ENCODE data around the gene MORC1.

The MORC1 gene

DNA sequence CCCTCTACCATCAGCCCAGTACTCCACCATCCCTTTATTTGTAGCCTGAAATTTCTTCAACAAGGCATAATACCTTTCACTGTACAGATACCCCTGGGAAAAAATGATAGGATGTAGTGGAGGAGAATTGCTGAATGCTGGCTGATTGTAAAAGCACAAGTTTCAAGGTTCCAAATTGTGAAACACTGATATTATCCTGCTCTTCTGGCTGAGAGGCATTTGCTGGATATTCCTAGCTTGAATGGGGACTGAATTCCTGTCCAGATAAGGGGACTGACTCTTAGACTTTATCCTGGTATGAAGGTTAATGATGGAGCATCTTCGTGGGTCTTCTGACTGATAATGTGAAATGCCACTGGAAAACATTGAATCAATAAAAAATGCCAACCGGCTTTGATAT lies 9.6 kb upstream of the MORC1 start:
- Mint-ChIP-seq H3K36me3 (ENCODE audit: low read depth) (no peaks in the 10 kb centered on the region), H3K4me1 (ENCODE audit: low read depth) (no peaks in the 10 kb centered on the region), H3K4me3 (no peak overlapping the region), H3K27ac (no peak overlapping the region), H3K9me3 (no peaks in the 10 kb centered on the region), H3K27me3 (ENCODE audit: low read depth) (no peaks in the 10 kb centered on the region)

DNA sequence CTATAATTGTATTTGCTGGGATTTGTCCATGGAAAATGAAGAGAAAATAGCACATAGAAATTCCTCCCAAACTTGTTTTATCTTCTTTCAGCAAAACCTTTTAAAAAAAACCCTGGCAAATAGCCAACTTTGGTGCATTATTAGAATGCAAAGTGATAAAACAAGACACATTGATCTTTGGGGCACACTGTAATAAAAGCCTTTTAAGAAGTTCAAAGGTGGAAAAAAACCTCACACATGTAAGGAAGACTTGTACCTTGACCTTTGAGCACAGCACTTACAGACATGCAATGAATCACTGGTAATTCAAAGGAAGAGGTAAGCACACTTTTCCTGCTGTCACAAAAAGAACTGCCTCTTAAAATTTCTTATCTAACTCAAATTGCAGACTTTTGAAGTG lies 8.0 kb upstream of the MORC1 start:
- Mint-ChIP-seq H3K36me3 (ENCODE audit: low read depth) (no peaks in the 10 kb centered on the region), H3K4me3 (no peak overlapping the region), H3K4me1 (ENCODE audit: low read depth) (no peaks in the 10 kb centered on the region), H3K27ac (no peak overlapping the region), H3K27me3 (ENCODE audit: low read depth) (no peaks in the 10 kb centered on the region), H3K9me3 (no peaks in the 10 kb centered on the region)

- Mint-ChIP-seq H3K4me3 (no peak overlapping the region), H3K27ac (no peak overlapping the region), H3K36me3 (ENCODE audit: low read depth) (no peaks in the 10 kb centered on the region)
Observed at GRCh38 chr3:109122690-109123089, 4.8 kb upstream of the MORC1 start.

GRCh38 chr3:109118584-109118983 lies 650 bp upstream of the MORC1 start:
- no peaks in the 10 kb centered on the region for H3K4me1 Mint-ChIP-seq (ENCODE audit: low read depth)
- H3K9me3 Mint-ChIP-seq: no peaks in the 10 kb centered on the region
- no peak overlapping the region for H3K4me3 Mint-ChIP-seq
- no peaks in the 10 kb centered on the region for H3K36me3 Mint-ChIP-seq (ENCODE audit: low read depth)
- no peak overlapping the region for H3K27ac Mint-ChIP-seq
- peaks cover 8% of the 10 kb centered on the region for H3K27me3 Mint-ChIP-seq (ENCODE audit: low read depth)

More at GRCh38 chr3:109122690-109123089, 4.8 kb upstream of the MORC1 start:
- Mint-ChIP-seq H3K9me3 (no peaks in the 10 kb centered on the region), H3K4me1 (ENCODE audit: low read depth) (no peaks in the 10 kb centered on the region), H3K27me3 (ENCODE audit: low read depth) (no peaks in the 10 kb centered on the region)

DNA sequence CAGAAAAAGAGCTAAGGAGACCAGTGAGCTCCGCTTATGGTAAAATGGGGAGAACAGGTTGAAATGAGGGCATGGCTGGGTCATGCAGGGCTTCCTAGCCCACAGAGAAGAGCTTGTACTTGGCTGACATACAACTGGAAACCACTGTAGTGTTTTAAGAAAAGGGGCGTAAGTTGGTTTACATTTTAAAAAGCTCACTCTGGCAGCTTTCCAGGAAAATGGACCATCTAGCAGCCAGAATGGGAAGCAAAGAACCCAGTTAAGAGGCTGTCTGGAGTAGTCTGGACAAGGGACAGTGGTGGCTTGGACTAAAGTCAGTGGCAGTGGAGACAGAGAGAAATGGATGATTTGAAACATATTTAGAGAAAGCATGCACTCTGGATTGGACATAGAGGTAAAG lies 1.9 kb downstream of the MORC1 start:
- Mint-ChIP-seq H3K27ac (no peak overlapping the region), H3K9me3 (no peaks in the 10 kb centered on the region), H3K27me3 (ENCODE audit: low read depth) (peaks cover 8% of the 10 kb centered on the region), H3K4me3 (no peak overlapping the region), H3K36me3 (ENCODE audit: low read depth) (no peaks in the 10 kb centered on the region), H3K4me1 (ENCODE audit: low read depth) (no peaks in the 10 kb centered on the region)

DNA sequence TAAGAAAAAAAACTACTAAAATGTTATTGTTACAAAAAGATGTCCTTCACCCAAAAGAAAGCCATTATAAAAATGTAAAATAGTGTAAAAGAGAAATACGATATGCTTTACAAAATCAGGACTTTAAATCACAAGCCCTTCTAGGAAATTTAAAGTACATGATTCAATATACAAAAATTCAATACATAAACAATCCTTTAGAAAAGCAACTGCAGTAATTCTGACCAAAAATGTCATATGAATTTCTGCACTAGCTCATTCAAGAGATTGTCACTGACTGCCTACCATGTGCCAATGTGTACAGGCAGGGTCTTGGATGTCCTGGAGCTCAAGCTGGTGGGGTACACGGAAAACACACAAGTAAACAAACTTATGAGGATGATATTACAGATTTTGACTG lies 2.5 kb downstream of the MORC1 start:
- no peak overlapping the region for H3K4me3 Mint-ChIP-seq
- no peak overlapping the region for H3K27ac Mint-ChIP-seq
- no peaks in the 10 kb centered on the region for H3K36me3 Mint-ChIP-seq (ENCODE audit: low read depth)
- H3K9me3 Mint-ChIP-seq: no peaks in the 10 kb centered on the region
- peaks cover 8% of the 10 kb centered on the region for H3K27me3 Mint-ChIP-seq (ENCODE audit: low read depth)
- H3K4me1 Mint-ChIP-seq (ENCODE audit: low read depth): no peaks in the 10 kb centered on the region

- no peaks in the 10 kb centered on the region for H3K9me3 Mint-ChIP-seq
- H3K27me3 Mint-ChIP-seq (ENCODE audit: low read depth): peaks cover 8% of the 10 kb centered on the region
- H3K4me3 Mint-ChIP-seq: no peak overlapping the region
- H3K36me3 Mint-ChIP-seq (ENCODE audit: low read depth): no peaks in the 10 kb centered on the region
- H3K4me1 Mint-ChIP-seq (ENCODE audit: low read depth): no peaks in the 10 kb centered on the region
- H3K27ac Mint-ChIP-seq: no peak overlapping the region
Observed at GRCh38 chr3:109114746-109115145, 3.2 kb downstream of the MORC1 start.

DNA sequence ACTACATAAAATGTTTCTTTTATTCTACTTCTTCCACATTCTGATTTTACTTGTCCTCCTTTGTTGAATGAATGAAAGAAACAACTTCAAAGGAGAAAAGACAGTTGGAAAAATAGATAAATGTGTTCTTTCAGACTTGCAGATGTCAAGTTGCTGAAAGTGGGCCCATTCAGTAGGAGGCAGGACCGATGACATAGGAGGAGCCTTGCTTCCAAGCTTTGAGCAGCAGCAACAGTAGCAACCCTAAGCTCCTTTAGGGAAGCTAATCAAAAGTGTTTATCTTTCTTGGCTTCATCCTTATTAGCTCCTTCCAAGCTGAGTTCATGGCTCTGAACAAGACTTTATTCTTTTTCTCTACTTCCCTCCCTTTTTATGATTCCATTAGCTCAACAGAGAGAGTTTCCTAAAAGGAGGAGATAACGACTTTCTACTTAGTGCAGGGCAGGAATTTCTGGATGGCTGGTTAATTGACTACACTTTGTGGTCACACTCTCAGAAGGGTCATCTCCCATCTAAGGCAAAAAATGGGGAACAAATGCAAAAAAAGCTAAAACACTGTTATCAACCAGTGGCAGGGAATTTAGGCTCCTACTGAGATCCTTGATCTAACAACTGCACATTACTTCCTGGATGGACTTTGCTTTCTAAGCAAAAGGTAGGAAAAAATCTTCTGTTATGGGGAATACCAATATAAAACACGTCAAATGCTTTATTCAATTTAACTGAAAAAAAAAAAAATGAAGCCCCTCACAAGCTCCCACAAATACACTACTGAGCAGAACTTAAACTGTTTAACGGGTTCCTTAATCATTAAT lies 4.8 kb downstream of the MORC1 start:
- no peaks in the 10 kb centered on the region for H3K4me1 Mint-ChIP-seq (ENCODE audit: low read depth)
- H3K9me3 Mint-ChIP-seq: no peaks in the 10 kb centered on the region
- H3K4me3 Mint-ChIP-seq: no peak overlapping the region
- no peaks in the 10 kb centered on the region for H3K36me3 Mint-ChIP-seq (ENCODE audit: low read depth)
- H3K27ac Mint-ChIP-seq: no peak overlapping the region
- H3K27me3 Mint-ChIP-seq (ENCODE audit: low read depth): peaks cover 8% of the 10 kb centered on the region

GRCh38 chr3:109109574-109109973 lies 8.4 kb downstream of the MORC1 start:
- Mint-ChIP-seq H3K4me1 (ENCODE audit: low read depth) (no peaks in the 10 kb centered on the region), H3K27me3 (ENCODE audit: low read depth) (peaks cover 10% of the 10 kb centered on the region), H3K36me3 (ENCODE audit: low read depth) (no peaks in the 10 kb centered on the region), H3K9me3 (no peaks in the 10 kb centered on the region), H3K4me3 (no peak overlapping the region), H3K27ac (no peak overlapping the region)

DNA sequence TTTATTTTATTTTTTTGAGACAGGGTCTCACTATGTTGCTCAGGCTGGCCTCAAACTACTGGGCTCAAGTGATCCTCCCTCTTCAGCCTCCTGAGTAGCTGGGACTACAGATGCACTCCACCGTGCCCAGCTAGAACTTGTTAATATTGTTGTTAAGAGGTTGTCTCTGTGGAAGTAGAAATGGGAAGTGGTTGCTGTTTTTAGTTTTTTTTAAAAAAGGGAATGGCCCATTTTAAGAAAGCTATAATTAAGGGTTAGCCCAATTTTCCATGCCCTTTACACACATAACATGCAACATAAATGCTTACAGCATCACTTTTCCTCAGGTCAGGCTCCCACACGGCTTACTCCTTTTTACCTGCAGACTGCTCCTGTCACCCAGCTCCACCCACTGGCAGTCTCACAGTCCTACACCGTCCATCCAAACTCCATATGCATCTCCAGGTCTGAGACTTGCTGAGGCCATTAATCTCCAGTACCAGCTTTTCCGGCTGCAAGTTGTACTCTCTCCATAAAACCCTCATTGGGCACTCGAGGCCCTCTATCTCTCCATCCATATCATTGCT lies 19.8 kb downstream of the MORC1 start:
- H3K27ac Mint-ChIP-seq: no peak overlapping the region
- no peak overlapping the region for H3K4me3 Mint-ChIP-seq
- H3K9me3 Mint-ChIP-seq: no peaks in the 10 kb centered on the region
- peaks cover 15% of the 10 kb centered on the region for H3K27me3 Mint-ChIP-seq (ENCODE audit: low read depth)
- H3K36me3 Mint-ChIP-seq (ENCODE audit: low read depth): no peaks in the 10 kb centered on the region
- no peaks in the 10 kb centered on the region for H3K4me1 Mint-ChIP-seq (ENCODE audit: low read depth)

DNA sequence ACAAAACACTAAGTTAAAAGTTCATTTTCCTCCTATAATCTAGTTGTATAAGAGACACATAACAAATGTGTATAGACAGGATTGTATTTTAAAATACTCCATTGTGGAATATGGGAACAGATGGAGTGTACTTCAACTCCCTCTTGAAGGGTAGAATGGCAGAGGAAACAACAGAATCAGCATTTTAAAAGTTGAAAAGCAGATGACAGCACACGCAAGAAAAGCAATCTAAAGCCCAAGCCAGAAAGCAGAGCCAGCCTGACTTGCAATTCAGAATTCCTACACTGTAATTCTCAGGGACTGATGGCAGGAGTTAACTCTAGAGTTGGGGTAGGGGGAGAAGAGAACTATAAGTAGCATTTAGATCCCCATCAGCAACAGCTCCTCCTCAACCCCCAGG lies 22.8 kb downstream of the MORC1 start:
- no peaks in the 10 kb centered on the region for H3K9me3 Mint-ChIP-seq
- no peaks in the 10 kb centered on the region for H3K4me1 Mint-ChIP-seq (ENCODE audit: low read depth)
- no peak overlapping the region for H3K4me3 Mint-ChIP-seq
- H3K27ac Mint-ChIP-seq: no peak overlapping the region
- no peaks in the 10 kb centered on the region for H3K36me3 Mint-ChIP-seq (ENCODE audit: low read depth)
- H3K27me3 Mint-ChIP-seq (ENCODE audit: low read depth): peaks cover 19% of the 10 kb centered on the region

DNA sequence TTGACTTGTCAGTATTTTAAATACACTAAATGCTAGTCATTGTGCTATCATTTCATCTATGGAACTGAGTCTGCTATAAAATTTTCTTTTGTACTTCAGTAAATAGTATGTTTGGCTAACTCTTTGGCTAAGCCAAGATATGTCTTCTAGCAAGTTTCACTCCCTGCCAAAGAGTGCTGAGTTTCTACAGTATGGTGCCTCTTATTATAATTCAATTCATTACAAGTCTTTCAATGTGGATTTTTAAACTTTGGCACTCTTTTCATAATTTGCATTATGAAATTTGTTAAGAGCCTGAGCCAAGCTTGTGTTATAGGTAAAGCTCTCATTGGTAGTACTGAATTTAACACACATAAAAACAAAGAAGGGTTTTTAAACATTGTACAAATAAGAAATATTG lies 24.4 kb downstream of the MORC1 start:
- no peaks in the 10 kb centered on the region for H3K9me3 Mint-ChIP-seq
- H3K36me3 Mint-ChIP-seq (ENCODE audit: low read depth): no peaks in the 10 kb centered on the region
- H3K27ac Mint-ChIP-seq: no peak overlapping the region
- no peaks in the 10 kb centered on the region for H3K4me1 Mint-ChIP-seq (ENCODE audit: low read depth)
- H3K4me3 Mint-ChIP-seq: no peak overlapping the region
- peaks cover 28% of the 10 kb centered on the region for H3K27me3 Mint-ChIP-seq (ENCODE audit: low read depth)

DNA sequence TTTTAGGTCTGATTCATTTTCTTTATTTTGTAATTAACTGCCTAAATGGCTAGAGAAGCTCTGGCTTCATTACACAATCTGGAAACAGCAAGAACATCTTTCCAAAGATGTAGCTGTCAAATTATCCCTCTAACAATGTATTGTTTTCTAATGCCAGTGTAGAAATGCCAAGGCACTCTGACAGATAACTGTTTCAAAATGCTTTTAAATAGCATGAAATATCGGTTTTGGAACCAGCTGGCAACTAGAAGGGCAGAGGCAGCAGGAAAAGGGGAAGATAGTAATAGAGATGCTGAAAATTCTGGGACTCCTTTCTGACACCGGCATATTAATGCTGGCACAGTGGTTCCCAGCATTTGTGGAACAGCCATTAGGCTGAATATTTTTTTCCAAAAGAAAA lies 26.1 kb downstream of the MORC1 start:
- Mint-ChIP-seq H3K9me3 (no peaks in the 10 kb centered on the region), H3K27me3 (ENCODE audit: low read depth) (peaks cover 29% of the 10 kb centered on the region), H3K27ac (no peak overlapping the region), H3K4me1 (ENCODE audit: low read depth) (no peaks in the 10 kb centered on the region), H3K4me3 (no peak overlapping the region), H3K36me3 (ENCODE audit: low read depth) (no peaks in the 10 kb centered on the region)

DNA sequence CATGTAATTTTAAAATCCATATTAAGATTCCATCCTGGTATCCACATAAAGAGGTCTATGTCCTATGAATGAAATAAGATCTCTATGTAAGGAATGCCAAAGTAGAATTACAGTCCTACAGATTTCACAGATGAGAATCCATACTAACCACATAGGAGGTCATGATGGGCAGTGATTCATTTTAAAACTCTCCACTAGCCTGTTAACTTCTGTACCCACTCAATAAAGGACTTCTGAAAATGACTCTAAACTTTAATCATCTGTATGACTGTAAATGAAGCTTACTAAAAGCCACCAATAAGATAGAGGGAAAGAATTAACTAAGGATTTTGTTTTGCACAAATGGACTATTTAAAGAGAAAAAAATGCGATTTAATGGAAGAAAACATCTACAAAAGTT lies 28.7 kb downstream of the MORC1 start:
- Mint-ChIP-seq H3K36me3 (ENCODE audit: low read depth) (no peaks in the 10 kb centered on the region), H3K4me3 (no peak overlapping the region), H3K27ac (no peak overlapping the region), H3K9me3 (no peaks in the 10 kb centered on the region), H3K4me1 (ENCODE audit: low read depth) (no peaks in the 10 kb centered on the region), H3K27me3 (ENCODE audit: low read depth) (peaks cover 29% of the 10 kb centered on the region)

DNA sequence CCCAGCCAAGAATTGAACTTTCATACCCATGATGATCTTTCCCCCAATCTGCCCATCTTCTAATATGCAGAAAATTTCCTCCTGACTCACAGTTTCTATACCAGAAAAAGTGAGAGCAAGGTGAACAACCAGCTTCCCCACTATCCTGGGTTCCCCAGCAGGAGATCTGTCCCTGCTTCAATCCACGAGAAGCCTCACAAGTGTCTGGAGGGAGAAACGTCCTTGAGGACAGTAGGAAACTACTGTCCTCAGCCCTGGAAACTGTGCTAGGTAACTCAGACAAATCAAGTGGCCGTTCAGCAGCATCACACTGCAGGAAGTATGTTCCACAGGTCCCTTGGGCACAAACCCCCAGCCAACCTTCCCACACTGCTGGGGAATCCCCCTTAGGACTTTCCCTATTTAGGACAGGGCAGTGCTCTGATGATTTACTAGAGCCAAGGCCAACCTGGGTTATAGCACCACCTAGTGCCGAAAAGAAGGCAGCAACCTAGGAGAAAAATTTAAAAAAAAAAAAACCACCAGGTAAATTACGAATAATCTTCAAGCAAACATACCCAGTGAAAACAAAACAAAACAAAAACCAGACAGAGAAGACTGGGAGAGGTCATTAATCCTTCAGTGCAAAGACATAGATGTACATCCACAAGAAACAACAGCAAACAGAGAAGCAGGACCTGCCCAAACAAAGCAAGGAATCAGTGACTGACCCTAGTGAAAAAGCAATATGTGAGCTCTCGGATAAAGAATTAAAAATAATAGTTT lies 36.0 kb downstream of the MORC1 start:
- no peak overlapping the region for H3K4me3 Mint-ChIP-seq
- H3K27ac Mint-ChIP-seq: no peak overlapping the region
- no peaks in the 10 kb centered on the region for H3K9me3 Mint-ChIP-seq
- no peaks in the 10 kb centered on the region for H3K36me3 Mint-ChIP-seq (ENCODE audit: low read depth)
- no peaks in the 10 kb centered on the region for H3K4me1 Mint-ChIP-seq (ENCODE audit: low read depth)
- peaks cover 39% of the 10 kb centered on the region for H3K27me3 Mint-ChIP-seq (ENCODE audit: low read depth)

All from T-helper 1 cell treated with Interleukin-12 subunit alpha and Interleukin-12 subunit beta and Interleukin-4 antibody, amounts not matched to agents 30 μg/mL and 1 μg/mL, for 36 hours (primary cell).